GM21528 (cell line): ENCODE results near the gene NUDT3.
"Not testable (repeated sequence)": the region's sequence is repeated elsewhere in the genome, so short reads cannot be mapped to it uniquely, and the experiment has no call there.

Experiments
- ATAC-seq: cut with Tn5 transposase; IDR thresholded peaks from one replicate; pipeline ENCODE4 v1.9.1; 2021; ENCODE audit warnings: mild to moderate bottlenecking, moderate library complexity; ENCODE audit not compliant: unreplicated experiment, low FRiP score

The NUDT3 gene

GRCh38 chr6:34393191-34393965 lies 909 bp upstream of the NUDT3 start:
- no peak for ATAC-seq

- peak; percentile 41 for ATAC-seq
These were observed 528 bp downstream of the NUDT3 start for GRCh38 chr6:34391786-34392496.

- no peak for ATAC-seq
These were observed 1.0 kb downstream of the NUDT3 start for GRCh38 chr6:34391473-34391785.

GRCh38 chr6:34390531-34391472 lies 1.7 kb downstream of the NUDT3 start:
- no peak for ATAC-seq

GRCh38 chr6:34389034-34389433 lies 3.4 kb downstream of the NUDT3 start:
- ATAC-seq = no peak

- ATAC-seq = no peak
These were observed 4.0 kb downstream of the NUDT3 start for GRCh38 chr6:34388421-34388820.

GRCh38 chr6:34386316-34387137 lies 5.9 kb downstream of the NUDT3 start:
- no peak for ATAC-seq

- ATAC-seq = no peak
These were observed 6.7 kb downstream of the NUDT3 start for GRCh38 chr6:34385793-34386195.

GRCh38 chr6:34384321-34385153 lies 7.9 kb downstream of the NUDT3 start:
- ATAC-seq = no peak

- ATAC-seq = no peak
These were observed 8.7 kb downstream of the NUDT3 start for GRCh38 chr6:34383656-34384320.

- ATAC-seq = no peak
These were observed 9.3 kb downstream of the NUDT3 start for GRCh38 chr6:34383161-34383631.

GRCh38 chr6:34381081-34381480 lies 11.4 kb downstream of the NUDT3 start:
- no peak for ATAC-seq

GRCh38 chr6:34378470-34378869 lies 14.0 kb downstream of the NUDT3 start:
- no peak for ATAC-seq

GRCh38 chr6:34377984-34378383 lies 14.5 kb downstream of the NUDT3 start:
- ATAC-seq = no peak

- not testable (repeated sequence) for ATAC-seq
These were observed 14.9 kb downstream of the NUDT3 start for GRCh38 chr6:34377571-34377970.

GRCh38 chr6:34375833-34376232 lies 16.6 kb downstream of the NUDT3 start:
- ATAC-seq = no peak

- no peak for ATAC-seq
These were observed 18.0 kb downstream of the NUDT3 start for GRCh38 chr6:34374508-34374907.

- no peak for ATAC-seq
These were observed 18.4 kb downstream of the NUDT3 start for GRCh38 chr6:34374069-34374468.

- no peak for ATAC-seq
These were observed 19.0 kb downstream of the NUDT3 start for GRCh38 chr6:34373511-34373910.
